ENCODE results near the gene DGCR8.

Gene DGCR8

GRCh38 chr22:20142711-20143621 is 62.9 kb downstream of the DGCR8 start:
- H3K4me3 ChIP-seq (replicated peaks; ENCODE audit: low read depth, low read length), result no peak overlapping the region
- no peak for TF ChIP-seq CTCF (IDR thresholded peaks at IDR 0.05; ENCODE audit: low read length, missing control alignments)
- no peak for DNase-seq (ENCODE audit: low read depth)

GRCh38 chr22:20143883-20144665 is 64.0 kb downstream of the DGCR8 start:
- TF ChIP-seq CTCF (IDR thresholded peaks at IDR 0.05; ENCODE audit: low read length, missing control alignments), result no peak
- no peak for DNase-seq (ENCODE audit: low read depth)
- no peak overlapping the region for H3K4me3 ChIP-seq (replicated peaks; ENCODE audit: low read depth, low read length)

- no peak for TF ChIP-seq CTCF (IDR thresholded peaks at IDR 0.05; ENCODE audit: low read length, missing control alignments)
These were observed 65.3 kb downstream of the DGCR8 start for GRCh38 chr22:20145206-20145831.

GRCh38 chr22:20145832-20146223 is 65.8 kb downstream of the DGCR8 start:
- no peak for DNase-seq (ENCODE audit: low read depth)
- TF ChIP-seq CTCF (IDR thresholded peaks at IDR 0.05; ENCODE audit: low read length, missing control alignments), result no peak
- H3K4me3 ChIP-seq (replicated peaks; ENCODE audit: low read depth, low read length), result no peak overlapping the region

More at GRCh38 chr22:20145206-20145831, 65.3 kb downstream of the DGCR8 start:
- H3K4me3 ChIP-seq (replicated peaks; ENCODE audit: low read depth, low read length), result no peak overlapping the region
- no peak for DNase-seq (ENCODE audit: low read depth)

GRCh38 chr22:20146777-20147176 is 66.7 kb downstream of the DGCR8 start:
- no peak for TF ChIP-seq CTCF (IDR thresholded peaks at IDR 0.05; ENCODE audit: low read length, missing control alignments)
- no peak overlapping the region for H3K4me3 ChIP-seq (replicated peaks; ENCODE audit: low read depth, low read length)
- DNase-seq (ENCODE audit: low read depth), result no peak

GRCh38 chr22:20147237-20147988 is 67.4 kb downstream of the DGCR8 start:
- H3K4me3 ChIP-seq (replicated peaks; ENCODE audit: low read depth, low read length), result no peak overlapping the region
- TF ChIP-seq CTCF (IDR thresholded peaks at IDR 0.05; ENCODE audit: low read length, missing control alignments), result no peak
- no peak for DNase-seq (ENCODE audit: low read depth)
